Kidney tubule cell (primary cell): Measurements from ENCODE around the gene AUTS2.
"Not testable (repeated sequence)": the region's sequence is repeated elsewhere in the genome, so short reads cannot be mapped to it uniquely, and the experiment has no call there.

ENCODE experiments used
- DNase-seq: peaks from one replicate; pipeline ENCODE4 v3.0.0-alpha.2; 2018; ENCODE audit warnings: low spot score

AUTS2 gene

GRCh38 chr7:70630440-70630817 is 1032.2 kb downstream of the AUTS2 start:
- no peak for DNase-seq

- DNase-seq = peak; percentile 34
These were observed 1032.7 kb downstream of the AUTS2 start for GRCh38 chr7:70630818-70631457.

- DNase-seq = no peak
These were observed 1033.4 kb downstream of the AUTS2 start for GRCh38 chr7:70631718-70632117.

- no peak for DNase-seq
These were observed 1034.1 kb downstream of the AUTS2 start for GRCh38 chr7:70632400-70632799.

- DNase-seq = no peak
These were observed 1035.8 kb downstream of the AUTS2 start for GRCh38 chr7:70634071-70634470.

GRCh38 chr7:70634610-70635068 is 1036.4 kb downstream of the AUTS2 start:
- DNase-seq = peak; percentile 73

- no peak for DNase-seq
These were observed 1037.4 kb downstream of the AUTS2 start for GRCh38 chr7:70635633-70636032.

GRCh38 chr7:70636169-70636568 is 1037.9 kb downstream of the AUTS2 start:
- DNase-seq = no peak

GRCh38 chr7:70637726-70638125 is 1039.5 kb downstream of the AUTS2 start:
- DNase-seq = no peak

- no peak for DNase-seq
These were observed 1040.2 kb downstream of the AUTS2 start for GRCh38 chr7:70638158-70639107.

GRCh38 chr7:70640266-70640833 is 1042.1 kb downstream of the AUTS2 start:
- DNase-seq = peak; percentile 62

GRCh38 chr7:70641882-70642281 is 1043.6 kb downstream of the AUTS2 start:
- no peak for DNase-seq

GRCh38 chr7:70645279-70645678 is 1047.0 kb downstream of the AUTS2 start:
- no peak for DNase-seq

- no peak for DNase-seq
These were observed 1047.6 kb downstream of the AUTS2 start for GRCh38 chr7:70645876-70646351.

- DNase-seq = no peak
These were observed 1048.4 kb downstream of the AUTS2 start for GRCh38 chr7:70646536-70647248.

GRCh38 chr7:70647801-70648498 is 1049.7 kb downstream of the AUTS2 start:
- peak; percentile 91 for DNase-seq

- DNase-seq = not testable (repeated sequence)
These were observed 1050.2 kb downstream of the AUTS2 start for GRCh38 chr7:70648499-70648861.

GRCh38 chr7:70649323-70649722 is 1051.0 kb downstream of the AUTS2 start:
- no peak for DNase-seq

GRCh38 chr7:70654146-70654545 is 1055.9 kb downstream of the AUTS2 start:
- no peak for DNase-seq

- DNase-seq = no peak
These were observed 1056.7 kb downstream of the AUTS2 start for GRCh38 chr7:70654979-70655378.

GRCh38 chr7:70655694-70656093 is 1057.4 kb downstream of the AUTS2 start:
- no peak for DNase-seq
